ENCODE results near the gene ANGPT4. TPM values are rescaled to one million over a fixed set of nuclear protein-coding genes. Genes with fewer than 3 reads are reported as not detected.

ANGPT4 gene
- total RNA-seq, 5 donors from 2014 or later (not counting 1 experiment from before 2014, with no cell fraction given) = not detected

GRCh38 chr20:919491-919916 lies 3.4 kb upstream of the ANGPT4 start:
- H3K27me3 ChIP-seq (replicated peaks in 1 of 2; ENCODE audit: control insufficient read depth in 2 of 2, extremely low read depth in 1 of 2, insufficient read depth in 2 of 2, low read length in 1 of 2) = peaks cover 0 to 31% of the 10 kb centered on the region in 2 experiments
- H3K4me1 ChIP-seq (ENCODE audit: control insufficient read depth in 1 of 2, extremely low read depth in 1 of 2, insufficient read depth in 2 of 2, low read length in 2 of 2) = no peaks in the 10 kb centered on the region
- ChIA-PET POLR2A (no interaction called here), CTCF (no interaction called here)
- no peaks in the 10 kb centered on the region for H3K36me3 ChIP-seq (ENCODE audit: control insufficient read depth in 2 of 2, extremely low read depth in 1 of 2, insufficient read depth in 1 of 2, low read length in 1 of 2)
- Mint-ChIP-seq H3K27me3 (peaks cover 10 to 11% of the 10 kb centered on the region in 2 donors), H3K4me1 (no peaks in the 10 kb centered on the region), H3K4me3 (no peak overlapping the region), H3K27ac (no peak overlapping the region), H3K36me3 (no peaks in the 10 kb centered on the region), H3K9me3 (no peaks in the 10 kb centered on the region)
- H3K9me3 ChIP-seq = no peaks in the 10 kb centered on the region
- ATAC-seq (replicated peaks in 1 of 4) (no peak), DNase-seq (no peak)
- H3K4me3 ChIP-seq (ENCODE audit: control insufficient read depth in 1 of 2, extremely low read depth in 1 of 2, low read length in 1 of 2) = no peak overlapping the region
- WGBS (ENCODE audit: insufficient coverage) = 63% methylated on average over 4 of the region's 5 CpGs
- H3K27ac ChIP-seq (ENCODE audit: low read length) = no peak overlapping the region

GRCh38 chr20:917416-917815 lies 1.3 kb upstream of the ANGPT4 start:
- no peaks in the 10 kb centered on the region for H3K9me3 ChIP-seq
- WGBS (ENCODE audit: insufficient coverage) = 38% methylated on average over 1 of the region's 4 CpGs
- H3K9me3 Mint-ChIP-seq = no peaks in the 10 kb centered on the region
- ChIA-PET CTCF (no interaction called here), POLR2A (no interaction called here)
- no peaks in the 10 kb centered on the region for H3K36me3 ChIP-seq (ENCODE audit: control insufficient read depth in 2 of 2, extremely low read depth in 1 of 2, insufficient read depth in 1 of 2, low read length in 1 of 2)
- DNase-seq (no peak), ATAC-seq (replicated peaks in 1 of 4) (no peak)
- H3K4me1 ChIP-seq (ENCODE audit: control insufficient read depth in 1 of 2, extremely low read depth in 1 of 2, insufficient read depth in 2 of 2, low read length in 2 of 2) = no peaks in the 10 kb centered on the region
- H3K4me3 Mint-ChIP-seq = no peak overlapping the region
- H3K27ac Mint-ChIP-seq = no peak overlapping the region
- H3K4me3 ChIP-seq (ENCODE audit: control insufficient read depth in 1 of 2, extremely low read depth in 1 of 2, low read length in 1 of 2) = no peak overlapping the region
- peaks cover 8 to 20% of the 10 kb centered on the region in 2 donors for H3K27me3 Mint-ChIP-seq
- no peaks in the 10 kb centered on the region for H3K4me1 Mint-ChIP-seq
- H3K27me3 ChIP-seq (replicated peaks in 1 of 2; ENCODE audit: control insufficient read depth in 2 of 2, extremely low read depth in 1 of 2, insufficient read depth in 2 of 2, low read length in 1 of 2) = peaks cover 0 to 43% of the 10 kb centered on the region in 2 experiments
- H3K27ac ChIP-seq (ENCODE audit: low read length) = no peak overlapping the region
- no peaks in the 10 kb centered on the region for H3K36me3 Mint-ChIP-seq

DNA sequence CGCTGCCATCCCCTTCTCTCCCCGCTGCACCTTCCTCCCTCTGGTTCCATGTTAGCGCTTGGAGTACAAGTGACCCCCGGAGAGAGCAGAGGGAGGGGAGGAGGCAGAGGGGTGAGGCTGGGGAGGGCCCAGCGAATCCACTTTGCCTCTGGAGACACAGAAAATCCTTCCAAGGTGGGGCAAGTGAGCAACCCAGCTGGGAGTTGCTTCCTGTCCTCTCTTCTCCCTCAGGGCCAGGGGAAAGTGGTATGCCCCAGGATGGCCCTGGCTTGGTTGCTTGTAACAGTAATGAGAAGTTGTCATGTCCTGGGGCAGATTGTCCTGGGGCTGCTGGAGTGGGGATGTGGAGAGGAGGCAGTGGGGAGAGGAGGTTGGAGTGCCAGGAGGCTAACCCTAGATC lies 691 bp upstream of the ANGPT4 start:
- CTCF ChIA-PET = no interaction called here
- POLR2A ChIA-PET = no interaction called here
- WGBS (ENCODE audit: insufficient coverage) = no CpG with 5 or more reads among the region's 5 CpGs
- Histone ChIP-seq H3K36me3 (ENCODE audit: control insufficient read depth in 2 of 2, extremely low read depth in 1 of 2, insufficient read depth in 1 of 2, low read length in 1 of 2) (no peaks in the 10 kb centered on the region), H3K27ac (ENCODE audit: low read length) (no peak overlapping the region), H3K4me1 (ENCODE audit: control insufficient read depth in 1 of 2, extremely low read depth in 1 of 2, insufficient read depth in 2 of 2, low read length in 2 of 2) (no peaks in the 10 kb centered on the region), H3K4me3 (ENCODE audit: control insufficient read depth in 1 of 2, extremely low read depth in 1 of 2, low read length in 1 of 2) (no peak overlapping the region), H3K9me3 (no peaks in the 10 kb centered on the region), H3K27me3 (replicated peaks in 1 of 2; ENCODE audit: control insufficient read depth in 2 of 2, extremely low read depth in 1 of 2, insufficient read depth in 2 of 2, low read length in 1 of 2) (peaks cover 0 to 49% of the 10 kb centered on the region in 2 experiments)
- H3K4me1 Mint-ChIP-seq = no peaks in the 10 kb centered on the region
- DNase-seq (no peak), ATAC-seq (replicated peaks in 1 of 4) (no peak)
- peaks cover 8 to 20% of the 10 kb centered on the region in 2 donors for H3K27me3 Mint-ChIP-seq
- no peaks in the 10 kb centered on the region for H3K36me3 Mint-ChIP-seq
- no peak overlapping the region for H3K27ac Mint-ChIP-seq
- no peaks in the 10 kb centered on the region for H3K9me3 Mint-ChIP-seq
- no peak overlapping the region for H3K4me3 Mint-ChIP-seq

- H3K27me3 ChIP-seq (replicated peaks in 1 of 2; ENCODE audit: control insufficient read depth in 2 of 2, extremely low read depth in 1 of 2, insufficient read depth in 2 of 2, low read length in 1 of 2) = peaks cover 0 to 52% of the 10 kb centered on the region in 2 experiments
- ATAC-seq (replicated peaks in 1 of 4) (no peak), DNase-seq (no peak)
- no peak overlapping the region for H3K4me3 ChIP-seq (ENCODE audit: control insufficient read depth in 1 of 2, extremely low read depth in 1 of 2, low read length in 1 of 2)
- ChIA-PET POLR2A (no interaction called here), CTCF (no interaction called here)
- Mint-ChIP-seq H3K4me3 (no peak overlapping the region), H3K4me1 (peaks cover 0 to 4% (median 0%) of the 10 kb centered on the region in 3 donors), H3K27ac (no peak overlapping the region), H3K9me3 (no peaks in the 10 kb centered on the region), H3K27me3 (peaks cover 10 to 20% of the 10 kb centered on the region in 2 donors), H3K36me3 (no peaks in the 10 kb centered on the region)
- no peaks in the 10 kb centered on the region for H3K9me3 ChIP-seq
- H3K36me3 ChIP-seq (ENCODE audit: control insufficient read depth in 2 of 2, extremely low read depth in 1 of 2, insufficient read depth in 1 of 2, low read length in 1 of 2) = no peaks in the 10 kb centered on the region
- no peak overlapping the region for H3K27ac ChIP-seq (ENCODE audit: low read length)
- H3K4me1 ChIP-seq (ENCODE audit: control insufficient read depth in 1 of 2, extremely low read depth in 1 of 2, insufficient read depth in 2 of 2, low read length in 2 of 2) = no peaks in the 10 kb centered on the region
- WGBS (ENCODE audit: insufficient coverage) = 58% methylated on average over 15 of the region's 15 CpGs
Observed at GRCh38 chr20:914727-915498, 1.2 kb downstream of the ANGPT4 start.

GRCh38 chr20:913306-913849 lies 2.8 kb downstream of the ANGPT4 start:
- no peak overlapping the region for H3K27ac Mint-ChIP-seq
- H3K27me3 Mint-ChIP-seq = peaks cover 10 to 20% of the 10 kb centered on the region in 2 donors
- Histone ChIP-seq H3K9me3 (no peaks in the 10 kb centered on the region), H3K4me3 (ENCODE audit: control insufficient read depth in 1 of 2, extremely low read depth in 1 of 2, low read length in 1 of 2) (no peak overlapping the region), H3K27ac (ENCODE audit: low read length) (no peak overlapping the region), H3K36me3 (ENCODE audit: control insufficient read depth in 2 of 2, extremely low read depth in 1 of 2, insufficient read depth in 1 of 2, low read length in 1 of 2) (no peaks in the 10 kb centered on the region), H3K27me3 (replicated peaks in 1 of 2; ENCODE audit: control insufficient read depth in 2 of 2, extremely low read depth in 1 of 2, insufficient read depth in 2 of 2, low read length in 1 of 2) (peaks cover 0 to 52% of the 10 kb centered on the region in 2 experiments), H3K4me1 (ENCODE audit: control insufficient read depth in 1 of 2, extremely low read depth in 1 of 2, insufficient read depth in 2 of 2, low read length in 2 of 2) (no peaks in the 10 kb centered on the region)
- POLR2A ChIA-PET = no interaction called here
- ATAC-seq (replicated peaks in 1 of 4) = no peak
- WGBS (ENCODE audit: insufficient coverage) = 87% methylated on average over 3 of the region's 5 CpGs
- H3K9me3 Mint-ChIP-seq = no peaks in the 10 kb centered on the region
- peaks cover 0 to 4% (median 0%) of the 10 kb centered on the region in 3 donors for H3K4me1 Mint-ChIP-seq
- CTCF ChIA-PET = no interaction called here
- no peak overlapping the region for H3K4me3 Mint-ChIP-seq
- no peak for DNase-seq
- H3K36me3 Mint-ChIP-seq = no peaks in the 10 kb centered on the region

- Mint-ChIP-seq H3K36me3 (no peaks in the 10 kb centered on the region), H3K27me3 (peaks cover 10 to 20% of the 10 kb centered on the region in 2 donors), H3K9me3 (no peaks in the 10 kb centered on the region), H3K4me1 (peaks cover 0 to 4% (median 0%) of the 10 kb centered on the region in 3 donors), H3K27ac (no peak overlapping the region), H3K4me3 (no peak overlapping the region)
- H3K36me3 ChIP-seq (ENCODE audit: control insufficient read depth in 2 of 2, extremely low read depth in 1 of 2, insufficient read depth in 1 of 2, low read length in 1 of 2) = no peaks in the 10 kb centered on the region
- H3K4me3 ChIP-seq (ENCODE audit: control insufficient read depth in 1 of 2, extremely low read depth in 1 of 2, low read length in 1 of 2) = no peak overlapping the region
- ChIA-PET POLR2A (no interaction called here), CTCF (no interaction called here)
- WGBS (ENCODE audit: insufficient coverage) = 100% methylated on average over 2 of the region's 5 CpGs
- no peak for ATAC-seq (replicated peaks in 1 of 4)
- H3K4me1 ChIP-seq (ENCODE audit: control insufficient read depth in 1 of 2, extremely low read depth in 1 of 2, insufficient read depth in 2 of 2, low read length in 2 of 2) = no peaks in the 10 kb centered on the region
- DNase-seq = peak in 12 of 35 experiments; percentile 3 to 21 (median 10)
- H3K9me3 ChIP-seq = no peaks in the 10 kb centered on the region
- peaks cover 0 to 50% of the 10 kb centered on the region in 2 experiments for H3K27me3 ChIP-seq (replicated peaks in 1 of 2; ENCODE audit: control insufficient read depth in 2 of 2, extremely low read depth in 1 of 2, insufficient read depth in 2 of 2, low read length in 1 of 2)
- H3K27ac ChIP-seq (ENCODE audit: low read length) = no peak overlapping the region
Observed at GRCh38 chr20:911882-912600, 4.1 kb downstream of the ANGPT4 start.

Data from T-cell (primary cell).